ENCODE results near the gene LRIG2. TPM values are rescaled to one million over a fixed set of nuclear protein-coding genes. Genes with fewer than 3 reads are reported as not detected.

LRIG2 gene
- total and polyA plus RNA-seq, 9 of the 15 experiments (the other 6 are each of a cell fraction or from before 2014, with no cell fraction given): 1.8 to 28.1 (median 11.5) TPM

- TF ChIP-seq POLR2H (tag; IDR thresholded peaks at IDR 0.05; ENCODE audit: low read depth): no peak
- TF ChIP-seq ZNF778 (CRISPR knock-in tag; IDR thresholded peaks at IDR 0.05): no peak
- TF ChIP-seq MEF2D (tag; conservative IDR thresholded peaks at IDR 0.05; ENCODE audit: low read depth): no peak
- TF ChIP-seq MCM5 (IDR thresholded peaks at IDR 0.05; ENCODE audit: low read depth): no peak
- TF ChIP-seq CREB3L1 (IDR thresholded peaks at IDR 0.05; ENCODE audit: borderline replicate concordance, low read depth): no peak
- no peak for TF ChIP-seq POLR2AphosphoS2 (IDR thresholded peaks at IDR 0.05; ENCODE audit: low read length)
- TF ChIP-seq CGGBP1 (CRISPR knock-in tag; IDR thresholded peaks at IDR 0.05): no peak
- TF ChIP-seq XRCC4 (IDR thresholded peaks at IDR 0.05; ENCODE audit: extremely low read depth, insufficient read depth, insufficient read length): no peak
- no peak for TF ChIP-seq RFX5 (IDR thresholded peaks at IDR 0.05; ENCODE audit: low read depth, low read length)
- TF ChIP-seq FOXP1 (CRISPR knock-in tag; IDR thresholded peaks at IDR 0.05): 0 out of 2 replicates have a peak, but pooled peaks have one; percentile 71
- TF ChIP-seq XRCC5 (IDR thresholded peaks at IDR 0.05; ENCODE audit: low read depth, low read length): peak; percentile 68; the same call in 1 of the 2 replicates
- TF ChIP-seq MAZ (CRISPR knock-in tag; conservative IDR thresholded peaks at IDR 0.05 in 1 of 2, IDR thresholded peaks at IDR 0.05 in 1 of 2): peak in 1 of 2 experiments; percentile 58; a peak in 1 of 4 replicates
- peak; percentile 58; the same call in 1 of the 2 replicates for TF ChIP-seq STAG1 (CRISPR knock-in tag; IDR thresholded peaks at IDR 0.05; ENCODE audit: borderline replicate concordance)
- 0 out of 2 replicates have a peak, but pooled peaks have one; percentile 38 for TF ChIP-seq NFRKB (IDR thresholded peaks at IDR 0.05; ENCODE audit: low read depth)
- no peak for TF ChIP-seq TAF15 (IDR thresholded peaks at IDR 0.05; ENCODE audit: low read depth, low read length)
- TF ChIP-seq KLF6 (CRISPR knock-in tag; IDR thresholded peaks at IDR 0.05; ENCODE audit: borderline replicate concordance): no peak
- TF ChIP-seq CBFB (CRISPR knock-in tag; IDR thresholded peaks at IDR 0.05): no peak
- no peak for TF ChIP-seq ELF2 (CRISPR knock-in tag; IDR thresholded peaks at IDR 0.05)
- no peak for TF ChIP-seq ZNF12 (CRISPR knock-in tag; IDR thresholded peaks at IDR 0.05)
- no peak for TF ChIP-seq PTRF (tag; IDR thresholded peaks at IDR 0.05)
- peak in 1 of 2 experiments; percentile 70; a peak in 3 of 4 replicates for TF ChIP-seq TBL1XR1 (IDR thresholded peaks at IDR 0.05; ENCODE audit: low read length in 2 of 2)
- peak; percentile 68 for TF ChIP-seq SMARCA4 (IDR thresholded peaks at IDR 0.05)
- no peak for TF ChIP-seq NR2C2 (CRISPR knock-in tag; IDR thresholded peaks at IDR 0.05)
- TF ChIP-seq NR2C2 (tag; IDR thresholded peaks at IDR 0.05): no peak; the same call in 1 of the 2 replicates
- no peak for TF ChIP-seq SMARCB1 (IDR thresholded peaks at IDR 0.05; ENCODE audit: insufficient read length, low read depth)
- TF ChIP-seq GABPB2 (CRISPR knock-in tag; conservative IDR thresholded peaks at IDR 0.05): no peak
- TF ChIP-seq ZBED1 (IDR thresholded peaks at IDR 0.05): no peak
- TF ChIP-seq ZNF311 (CRISPR knock-in tag; IDR thresholded peaks at IDR 0.05): no peak
Observed at GRCh38 chr1:113042285-113043143, 30.5 kb upstream of the LRIG2 start (continued).
